T-helper 22 cell (primary cell): ENCODE results near the gene SYVN1.
"Not testable (repeated sequence)": the region's sequence is repeated elsewhere in the genome, so short reads cannot be mapped to it uniquely, and the experiment has no call there.

ENCODE experiments used
- DNase-seq: peaks from one replicate; pipeline ENCODE4 v3.0.0-alpha.2; 2020; ENCODE audit warnings: low read depth

Gene SYVN1

DNA sequence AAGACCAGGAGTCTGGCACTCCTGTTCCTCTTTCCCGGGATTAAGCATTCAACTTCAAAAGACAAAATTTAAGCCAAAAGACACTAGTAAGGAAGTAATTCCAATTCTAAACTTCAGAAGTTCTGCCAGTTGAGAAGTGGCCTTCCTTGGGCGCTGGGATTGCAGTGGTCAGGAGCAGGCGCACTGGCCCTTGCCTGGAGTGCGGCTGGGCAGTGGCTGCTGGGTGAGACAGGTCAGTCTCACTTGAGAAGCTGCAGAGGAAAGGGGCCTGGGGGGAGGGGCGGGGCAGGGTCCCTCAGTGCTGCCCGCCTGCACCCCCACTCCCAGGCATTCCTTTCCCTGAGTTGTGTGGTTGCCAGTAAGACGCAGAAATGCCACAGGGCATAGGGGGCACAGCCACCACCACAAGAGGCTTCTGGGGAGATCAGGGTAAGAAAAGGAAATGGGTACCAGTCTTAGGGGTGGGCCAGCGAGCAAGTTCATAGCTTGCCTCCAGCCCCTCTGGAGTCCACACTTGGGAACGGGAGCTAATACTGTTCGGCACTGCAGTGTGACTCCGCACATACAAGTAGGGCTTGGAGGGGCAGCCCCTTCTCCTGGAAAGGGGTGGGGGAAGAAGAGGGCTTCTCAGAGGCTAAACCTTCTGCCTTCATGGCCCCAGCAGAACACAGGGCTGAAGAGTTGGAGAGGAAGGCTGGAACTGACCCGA is 6.7 kb downstream of the SYVN1 start:
- DNase-seq, result no peak

- no peak for DNase-seq
Measured at GRCh38 chr11:65126624-65127274, 7.6 kb downstream of the SYVN1 start.

GRCh38 chr11:65125197-65126056 is 8.9 kb downstream of the SYVN1 start:
- DNase-seq, result no peak

GRCh38 chr11:65124480-65125196 is 9.7 kb downstream of the SYVN1 start:
- DNase-seq, result no peak

DNA sequence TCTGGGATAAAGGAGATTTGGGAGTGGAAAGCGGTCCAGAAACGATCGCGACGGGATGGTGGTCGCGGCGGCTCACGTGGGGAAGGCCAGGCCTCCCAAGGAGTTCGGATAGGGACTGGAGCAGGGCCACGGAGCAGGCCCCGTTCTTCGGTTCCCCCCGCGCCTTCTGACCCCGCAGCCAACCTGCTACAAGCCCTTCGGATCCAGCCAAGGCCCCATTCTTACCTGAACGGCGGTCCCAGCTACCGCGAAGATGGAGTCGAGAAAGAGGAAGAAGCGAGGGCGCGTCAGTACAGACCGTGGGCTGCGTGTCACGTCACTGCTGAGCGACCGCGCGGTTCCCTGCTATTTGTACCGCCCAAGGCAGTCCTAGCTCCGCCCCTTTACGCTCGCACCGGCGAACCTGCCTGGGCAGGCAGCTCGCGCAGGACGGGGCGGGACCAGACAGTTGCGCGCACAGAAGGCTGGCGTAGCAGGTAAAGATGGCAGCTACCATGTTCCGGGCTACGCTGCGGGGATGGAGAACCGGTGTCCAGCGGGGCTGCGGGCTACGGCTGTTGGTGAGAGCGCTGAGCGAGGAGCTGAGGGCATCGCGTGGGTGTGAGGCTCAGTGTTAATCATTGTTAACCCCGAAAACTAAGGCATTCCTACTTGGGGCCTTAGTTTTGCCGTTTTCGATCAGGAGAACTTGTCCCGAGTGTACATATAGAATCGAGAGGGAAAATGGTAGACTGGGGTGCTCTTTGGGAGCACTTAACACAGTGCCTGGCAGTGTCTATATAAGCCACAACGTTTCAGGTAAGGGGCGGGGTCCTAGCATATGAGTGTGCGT is 12.2 kb downstream of the SYVN1 start, which contains the start of the genes FAU and MRPL49:
FAU (minus strand) TSS at position 270 of the 832 bp plus-strand sequence. CDS start 321 bp downstream, outside the sequence.
MRPL49 (plus strand) TSS at position 457 of the 832 bp plus-strand sequence; CDS start at position 483, 26 bp downstream.
- DNase-seq, result peak; percentile 98

- DNase-seq, result no peak
Measured at GRCh38 chr11:65121447-65121864, 12.9 kb downstream of the SYVN1 start.

GRCh38 chr11:65120831-65121230 is 13.5 kb downstream of the SYVN1 start:
- no peak for DNase-seq

DNA sequence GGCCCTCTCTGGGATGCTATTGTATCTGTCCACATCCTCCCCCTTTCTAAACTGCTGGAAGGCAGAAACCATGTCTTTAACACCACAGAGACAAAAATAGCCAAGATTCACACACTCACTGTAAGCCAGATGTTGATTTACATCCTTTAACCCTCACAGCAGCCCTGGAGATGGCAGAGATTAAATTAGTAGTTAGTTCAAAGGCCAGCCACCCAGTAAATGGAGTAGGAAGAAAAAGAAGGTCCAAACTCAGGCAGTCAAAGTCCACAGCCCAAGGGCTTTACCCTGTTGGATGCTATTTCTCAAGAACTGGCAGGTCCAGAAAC is 14.7 kb downstream of the SYVN1 start:
- no peak for DNase-seq

DNA sequence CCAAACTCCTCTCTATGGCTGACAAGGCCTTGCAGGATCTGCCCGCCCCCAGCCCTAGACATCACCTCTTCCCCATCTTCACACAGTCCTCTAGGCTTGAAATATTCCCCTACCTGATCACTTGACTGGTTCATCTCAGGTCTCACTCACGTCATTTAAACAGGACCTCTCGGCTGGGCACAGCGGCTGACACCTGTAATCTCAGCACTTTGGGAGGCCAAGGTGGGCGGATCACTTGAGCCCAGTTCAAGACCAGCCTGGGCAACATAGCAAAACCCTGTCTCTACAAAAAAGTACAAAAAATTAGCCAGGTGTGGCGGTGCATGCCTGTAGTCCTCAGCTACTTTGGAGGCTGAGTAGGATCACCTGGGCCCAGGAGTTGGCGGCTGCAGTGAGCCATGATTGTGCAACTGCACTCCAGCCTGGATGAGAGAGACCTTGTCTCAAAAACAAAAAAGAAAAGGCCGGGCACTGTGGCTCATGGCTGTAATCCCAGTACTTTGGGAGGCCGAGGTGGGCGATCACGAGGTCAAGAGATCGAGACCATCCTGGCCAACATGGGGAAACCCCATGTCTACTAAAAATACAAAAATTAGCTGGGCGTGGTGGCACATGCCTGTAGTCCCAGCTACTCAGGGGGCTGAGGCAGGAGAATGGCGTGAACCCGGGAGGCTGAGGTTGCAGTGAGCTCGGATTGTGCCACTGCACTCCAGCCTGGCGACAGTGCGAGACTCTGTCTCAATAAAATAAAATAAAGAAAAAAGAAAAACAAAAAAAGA is 15.2 kb downstream of the SYVN1 start:
- DNase-seq, result not testable (repeated sequence)

- DNase-seq, result no peak
Measured at GRCh38 chr11:65118097-65118837, 16.1 kb downstream of the SYVN1 start.

GRCh38 chr11:65117206-65118096 is 16.9 kb downstream of the SYVN1 start, which contains the start of gene ZNHIT2:
ZNHIT2 (minus strand) TSS chr11:65117701; CDS start chr11:65117653, 48 bp downstream.
- peak; percentile 99 for DNase-seq

DNA sequence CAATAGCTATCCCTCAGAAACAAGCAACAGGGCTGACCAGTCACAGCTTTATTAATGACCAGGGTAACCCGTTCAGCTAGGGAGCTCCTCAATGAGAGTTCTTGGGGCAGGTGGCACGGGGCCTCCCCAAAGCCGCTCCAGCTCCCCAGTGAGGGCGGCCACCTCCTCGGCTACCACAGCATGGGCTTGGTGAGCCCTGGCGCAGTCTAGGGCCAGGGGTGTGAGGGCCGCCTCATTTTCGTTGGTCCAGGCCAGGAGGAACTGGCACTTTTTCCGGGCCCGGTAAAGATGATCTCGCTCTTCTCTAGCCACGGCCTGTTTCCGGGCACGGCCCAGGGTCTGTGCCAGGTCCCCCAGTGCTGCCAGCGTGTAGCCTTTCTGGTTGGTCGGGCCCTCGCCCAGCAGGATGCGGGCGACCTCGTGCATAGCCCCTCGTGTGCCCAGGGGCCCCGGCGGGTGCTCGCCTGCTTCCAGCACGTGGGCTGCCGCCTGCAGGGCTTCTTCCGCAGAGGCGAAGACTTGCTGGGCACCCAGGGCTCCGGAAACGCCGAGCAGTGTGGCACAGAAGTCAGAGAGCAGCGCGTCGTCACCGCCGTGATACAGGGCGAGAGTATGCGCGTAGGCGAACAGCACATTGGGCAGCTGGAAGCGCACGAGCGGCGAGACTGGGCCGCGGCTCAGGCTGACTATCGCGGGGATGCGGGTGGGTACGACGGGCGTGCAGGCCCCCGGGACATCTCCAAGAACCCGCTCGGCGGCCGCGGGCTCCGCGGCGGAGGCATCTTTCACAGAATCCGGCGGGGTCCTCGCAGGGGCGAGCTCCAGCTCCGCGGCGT is 17.7 kb downstream of the SYVN1 start:
- DNase-seq, result peak; percentile 43

- DNase-seq, result no peak
Measured at GRCh38 chr11:65115361-65116082, 18.8 kb downstream of the SYVN1 start.

DNA sequence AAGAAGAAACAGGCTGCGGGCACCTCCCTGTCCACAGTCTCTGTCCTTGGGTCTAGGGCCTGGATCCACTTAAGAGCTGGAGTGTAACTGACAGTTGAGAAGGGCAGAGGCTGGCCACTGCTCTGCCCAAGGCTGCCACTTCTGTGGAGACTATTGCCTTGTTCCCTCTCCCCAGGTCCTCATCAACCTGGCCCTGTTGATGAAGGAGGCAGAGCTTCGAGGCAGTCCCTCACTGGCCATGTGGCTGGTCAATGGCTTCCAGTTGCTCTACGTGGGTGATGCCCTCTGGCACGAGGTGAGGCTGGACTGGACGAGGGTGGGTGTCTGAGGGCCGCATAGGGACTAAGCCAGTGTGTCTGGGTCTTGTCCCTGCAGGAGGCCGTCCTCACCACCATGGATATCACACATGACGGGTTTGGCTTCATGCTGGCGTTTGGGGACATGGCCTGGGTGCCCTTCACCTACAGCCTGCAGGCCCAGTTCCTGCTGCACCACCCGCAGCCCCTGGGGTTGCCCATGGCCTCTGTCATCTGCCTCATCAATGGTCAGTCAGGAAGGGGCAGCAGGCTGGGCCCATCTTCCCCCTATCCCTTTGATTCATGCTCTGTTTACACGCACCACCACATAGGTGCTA is 19.7 kb downstream of the SYVN1 start:
- DNase-seq, result no peak

DNA sequence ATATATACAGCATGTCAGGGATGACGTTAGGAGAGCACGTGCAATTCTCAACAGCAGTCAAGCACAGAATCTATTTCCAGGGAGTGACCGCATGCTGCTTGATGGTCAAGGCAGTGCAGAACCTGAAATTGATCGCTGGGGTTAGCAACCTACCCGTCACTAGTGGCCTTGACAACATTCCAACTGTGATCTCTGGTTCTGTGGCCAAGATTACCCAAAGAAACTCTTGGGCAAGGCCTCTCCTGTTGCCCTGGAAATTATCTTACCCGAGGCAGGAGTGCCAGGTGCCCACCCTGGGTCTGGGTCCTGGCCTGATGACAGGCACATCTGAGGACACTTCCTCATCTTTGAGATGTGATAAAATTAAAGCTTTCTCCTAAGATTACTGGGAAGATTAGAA is 20.5 kb downstream of the SYVN1 start:
- no peak for DNase-seq

DNA sequence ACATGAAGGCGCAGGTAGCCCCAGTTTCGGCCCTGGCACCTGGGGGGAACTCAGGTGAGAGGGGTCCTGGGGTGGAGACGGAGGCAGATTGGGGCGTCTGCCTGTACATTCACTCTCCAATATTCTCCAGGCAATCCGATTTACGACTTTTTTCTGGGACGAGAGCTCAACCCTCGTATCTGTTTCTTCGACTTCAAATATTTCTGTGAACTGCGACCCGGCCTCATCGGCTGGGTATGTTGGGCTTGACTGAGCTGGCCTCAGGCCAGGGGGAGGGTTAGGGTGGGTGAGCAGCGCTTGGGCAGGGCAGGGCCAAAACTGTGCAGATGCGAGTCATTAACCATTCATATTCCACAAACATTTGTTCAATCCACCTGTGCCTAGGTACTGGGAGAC is 21.0 kb downstream of the SYVN1 start:
- DNase-seq, result no peak
